HT-29 (cell line): Measurements from ENCODE around the gene SREBF2. TPM values are rescaled to one million over a fixed set of nuclear protein-coding genes. Genes with fewer than 3 reads are reported as not detected.

Experiments
- DNase-seq: peaks from one replicate; pipeline ENCODE4 v3.0.0-alpha.2; 2015; ENCODE audit warnings: low spot score
- total RNA-seq: library from RNA; depleted of rRNA; stranded (reverse); fragments of >200 nt; shearing (Covaris generic); gene quantifications from 2 replicates; pipeline ENCODE4 v1.2.3, GENCODE V29; 2014; rRNA removed

SREBF2 gene
- 88.5 and 104 TPM in 2 replicates for total RNA-seq

- peak; percentile 95 for DNase-seq
These were observed at the start of gene SREBF2 for GRCh38 chr22:41832553-41833368. Gene SREBF2 (plus strand): TSS chr22:41833105. CDS start chr22:41833271, 166 bp downstream.

- no peak for DNase-seq
These were observed 45.6 kb upstream of the SREBF2 start for GRCh38 chr22:41787331-41787730.

- DNase-seq, result no peak
These were observed 39.0 kb upstream of the SREBF2 start for GRCh38 chr22:41793871-41794270.

- DNase-seq, result no peak
These were observed 34.2 kb upstream of the SREBF2 start for GRCh38 chr22:41798736-41799135.

GRCh38 chr22:41799486-41800347, 33.2 kb upstream of the SREBF2 start:
- peak; percentile 4 for DNase-seq

- peak; percentile 86 for DNase-seq
These were observed 32.4 kb upstream of the SREBF2 start, which contains the start of gene CCDC134 for GRCh38 chr22:41800348-41801146. Gene CCDC134 (plus strand): TSS chr22:41800679. CDS start chr22:41808891, 8,212 bp downstream.

- DNase-seq, result peak; percentile 5
These were observed 31.6 kb upstream of the SREBF2 start for GRCh38 chr22:41801147-41801819.

GRCh38 chr22:41801886-41802285, 31.0 kb upstream of the SREBF2 start:
- no peak for DNase-seq

GRCh38 chr22:41805639-41806038, 27.3 kb upstream of the SREBF2 start:
- no peak for DNase-seq

- no peak for DNase-seq
These were observed 24.5 kb upstream of the SREBF2 start for GRCh38 chr22:41808400-41808799.

GRCh38 chr22:41810022-41810421, 22.9 kb upstream of the SREBF2 start:
- no peak for DNase-seq

GRCh38 chr22:41812805-41813545, 19.9 kb upstream of the SREBF2 start:
- DNase-seq, result no peak

GRCh38 chr22:41813726-41814410, 19.0 kb upstream of the SREBF2 start:
- DNase-seq, result no peak

GRCh38 chr22:41815716-41816115, 17.2 kb upstream of the SREBF2 start:
- DNase-seq, result no peak

GRCh38 chr22:41816241-41816640, 16.7 kb upstream of the SREBF2 start:
- DNase-seq, result no peak

- DNase-seq, result no peak
These were observed 16.0 kb upstream of the SREBF2 start for GRCh38 chr22:41816871-41817270.

- no peak for DNase-seq
These were observed 14.9 kb upstream of the SREBF2 start for GRCh38 chr22:41818011-41818410.

GRCh38 chr22:41818596-41818995, 14.3 kb upstream of the SREBF2 start:
- DNase-seq, result no peak

- no peak for DNase-seq
These were observed 13.6 kb upstream of the SREBF2 start for GRCh38 chr22:41819257-41819656.

- no peak for DNase-seq
These were observed 12.5 kb upstream of the SREBF2 start for GRCh38 chr22:41820447-41820846.
